Fibroblast of lung (primary cell): ENCODE measurements around the gene ATP1B1. TPM values are rescaled to one million over a fixed set of nuclear protein-coding genes. Genes with fewer than 3 reads are reported as not detected.

Source experiments
- DNase-seq, 2 donors: peaks; one replicate each; pipeline versions ENCODE4 v3.0.0 to v3.0.0-alpha.2; 2010; ENCODE audit warnings: low read depth in 2 of 2
- H2AFZ ChIP-seq: 2 replicates; pipeline ENCODE4 v1.5.1; 2012; ENCODE audit warnings: low read length, control low read depth, inconsistent platforms
- H3K27ac ChIP-seq: 2 replicates; pipeline ENCODE4 v1.5.1; 2011; ENCODE audit warnings: low read length, control low read depth; ENCODE audit not compliant: insufficient read depth
- H3K27me3 ChIP-seq: 2 replicates; pipeline ENCODE4 v1.5.1; 2011; ENCODE audit warnings: mild to moderate bottlenecking, low read length; ENCODE audit not compliant: control insufficient read depth, insufficient read depth
- H3K36me3 ChIP-seq: 2 replicates; pipeline ENCODE4 v1.5.1; 2011; ENCODE audit warnings: low read length; ENCODE audit not compliant: control insufficient read depth, insufficient read depth
- H3K4me1 ChIP-seq: 2 replicates; pipeline ENCODE4 v1.5.1; 2011; ENCODE audit warnings: low read length; ENCODE audit not compliant: control insufficient read depth, insufficient read depth; ENCODE audit errors: extremely low read depth
- H3K4me2 ChIP-seq: 2 replicates; pipeline ENCODE4 v1.5.1; 2011; ENCODE audit warnings: low read length, control low read depth; ENCODE audit not compliant: insufficient read depth; ENCODE audit errors: extremely low read depth
- H3K4me3 ChIP-seq, 4 experiments: fragments of 200-600 bp in 1 of 4; sonication (generic) in 1 of 4; replicated peaks in 1 of 4; 2 replicates each; pipeline ENCODE4 v1.5.1; 2011 to 2016; ENCODE audit warnings: low read length in 4 of 4, low read depth in 3 of 4, mild to moderate bottlenecking in 3 of 4, control low read depth in 2 of 4, inconsistent platforms in 1 of 4, mixed read lengths in 1 of 4; ENCODE audit not compliant: insufficient read depth in 1 of 4; ENCODE audit errors: control extremely low read depth in 1 of 4
- H3K79me2 ChIP-seq: 2 replicates; pipeline ENCODE4 v1.5.1; 2012; ENCODE audit warnings: mild to moderate bottlenecking, low read length, inconsistent platforms; ENCODE audit not compliant: control insufficient read depth, insufficient read depth
- H3K9ac ChIP-seq: 2 replicates; pipeline ENCODE4 v1.5.1; 2011; ENCODE audit warnings: mild to moderate bottlenecking, low read length, control low read depth; ENCODE audit not compliant: insufficient read depth
- H3K9me3 ChIP-seq: 2 replicates; pipeline ENCODE4 v1.5.1; 2012; ENCODE audit warnings: low read depth, low read length; ENCODE audit not compliant: control insufficient read depth, insufficient read depth
- H4K20me1 ChIP-seq: 2 replicates; pipeline ENCODE4 v1.5.1; 2011; ENCODE audit warnings: low read length; ENCODE audit not compliant: control insufficient read depth, insufficient read depth; ENCODE audit errors: extremely low read depth
- CTCF ChIP-seq, 2 donors: IDR thresholded peaks in 1 of 2; conservative IDR thresholded peaks in 1 of 2; 1 replicate in 1 of 2; 2 replicates in 1 of 2; pipeline ENCODE4 v1.5.1; 2011 to 2012; ENCODE audit warnings: low read length in 2 of 2, control low read depth in 1 of 2, inconsistent platforms in 1 of 2, low read depth in 1 of 2, mild to moderate bottlenecking in 1 of 2
- EZH2 ChIP-seq: IDR thresholded peaks from 2 replicates; pipeline ENCODE4 v1.5.1; 2012; ENCODE audit warnings: low read length, control low read depth, mild to moderate bottlenecking; ENCODE audit errors: missing control alignments
- polyA plus RNA-seq, 2 donors: library from polyadenylated mRNA; depleted of rRNA in 1 of 2; stranded (reverse) in 1 of 2; unstranded in 1 of 2; fragments of >200 nt; gene quantifications; 2 replicates each; pipeline ENCODE4 v1.2.1, GENCODE V29; 2011 to 2012; ENCODE audit warnings: missing spikeins in 1 of 2
- total RNA-seq: library from RNA; depleted of rRNA; stranded (reverse); fragments of >200 nt; gene quantifications from 2 replicates; pipeline ENCODE4 v1.2.1, GENCODE V29; 2014

The ATP1B1 gene
- total and polyA plus RNA-seq, 2 donors (not counting 1 experiment from before 2014, with no cell fraction given), result 21.1 to 37.9 TPM

- no peak overlapping the region for H3K9ac ChIP-seq
- H3K4me1 ChIP-seq, result peaks cover 31% of the 10 kb centered on the region
Measured at GRCh38 chr1:169110689-169111447, 4.4 kb downstream of the ATP1B1 start.

GRCh38 chr1:169111472-169111871, 5.0 kb downstream of the ATP1B1 start:
- peaks cover 65% of the 10 kb centered on the region for H3K79me2 ChIP-seq
- H3K36me3 ChIP-seq, result peaks cover 2% of the 10 kb centered on the region
- H3K4me3 ChIP-seq, result no peak overlapping the region
- no peak for TF ChIP-seq EZH2
- no peak for TF ChIP-seq CTCF (conservative IDR thresholded peaks at IDR 0.05 in 1 of 2, IDR thresholded peaks at IDR 0.05 in 1 of 2; ENCODE audit: low read depth in 1 of 2, low read length in 2 of 2)
- H3K4me2 ChIP-seq, result no peak overlapping the region
- H3K4me1 ChIP-seq, result peaks cover 36% of the 10 kb centered on the region
- H3K9ac ChIP-seq, result no peak overlapping the region
- H2AFZ ChIP-seq, result no peak overlapping the region
- no peaks in the 10 kb centered on the region for H3K27me3 ChIP-seq
- peak overlapping the region; percentile 79 for H3K27ac ChIP-seq
- H3K9me3 ChIP-seq, result no peaks in the 10 kb centered on the region
- DNase-seq, result no peak
- H4K20me1 ChIP-seq, result no peaks in the 10 kb centered on the region

More at GRCh38 chr1:169110689-169111447, 4.4 kb downstream of the ATP1B1 start:
- H2AFZ ChIP-seq, result no peak overlapping the region
- no peaks in the 10 kb centered on the region for H3K27me3 ChIP-seq
- no peaks in the 10 kb centered on the region for H4K20me1 ChIP-seq
- DNase-seq, result peak in 1 of 2 donors; percentile 46
- TF ChIP-seq EZH2 (no peak), CTCF (conservative IDR thresholded peaks at IDR 0.05 in 1 of 2, IDR thresholded peaks at IDR 0.05 in 1 of 2; ENCODE audit: low read depth in 1 of 2, low read length in 2 of 2) (no peak)
- peaks cover 61% of the 10 kb centered on the region for H3K79me2 ChIP-seq
- H3K27ac ChIP-seq, result peak overlapping the region; percentile 94
- H3K4me2 ChIP-seq, result peak overlapping the region; percentile 97
- H3K9me3 ChIP-seq, result no peaks in the 10 kb centered on the region
- peak overlapping the region in 1 of 4 experiments; percentile 27 for H3K4me3 ChIP-seq
- H3K36me3 ChIP-seq, result no peaks in the 10 kb centered on the region

- Histone ChIP-seq H4K20me1 (no peaks in the 10 kb centered on the region), H3K4me1 (peaks cover 36% of the 10 kb centered on the region), H3K4me3 (no peak overlapping the region), H2AFZ (no peak overlapping the region), H3K9ac (no peak overlapping the region), H3K36me3 (peaks cover 2% of the 10 kb centered on the region), H3K4me2 (no peak overlapping the region), H3K79me2 (peaks cover 61% of the 10 kb centered on the region), H3K9me3 (no peaks in the 10 kb centered on the region), H3K27ac (peak overlapping the region; percentile 79), H3K27me3 (no peaks in the 10 kb centered on the region)
- DNase-seq, result no peak
- no peak for TF ChIP-seq EZH2
- no peak for TF ChIP-seq CTCF (conservative IDR thresholded peaks at IDR 0.05 in 1 of 2, IDR thresholded peaks at IDR 0.05 in 1 of 2; ENCODE audit: low read depth in 1 of 2, low read length in 2 of 2)
Measured at GRCh38 chr1:169112241-169112640, 5.8 kb downstream of the ATP1B1 start.
